ENCODE results near the gene SERTAD3.

GRCh38 chr19:40442328-40443130 lies 1.6 kb downstream of the SERTAD3 start:
- TF ChIP-seq CTCF (IDR thresholded peaks at IDR 0.05) (no peak), POLR2A (IDR thresholded peaks at IDR 0.05) (no peak), EP300 (IDR thresholded peaks at IDR 0.05) (no peak), POLR2AphosphoS5 (IDR thresholded peaks at IDR 0.05) (no peak)
